GM21529 (cell line): ENCODE results near the gene RAB9A.

Source experiments
- ATAC-seq: cut with Tn5 transposase; IDR thresholded peaks from one replicate; pipeline ENCODE4 v1.9.1; 2021; ENCODE audit not compliant: unreplicated experiment

The RAB9A gene

DNA sequence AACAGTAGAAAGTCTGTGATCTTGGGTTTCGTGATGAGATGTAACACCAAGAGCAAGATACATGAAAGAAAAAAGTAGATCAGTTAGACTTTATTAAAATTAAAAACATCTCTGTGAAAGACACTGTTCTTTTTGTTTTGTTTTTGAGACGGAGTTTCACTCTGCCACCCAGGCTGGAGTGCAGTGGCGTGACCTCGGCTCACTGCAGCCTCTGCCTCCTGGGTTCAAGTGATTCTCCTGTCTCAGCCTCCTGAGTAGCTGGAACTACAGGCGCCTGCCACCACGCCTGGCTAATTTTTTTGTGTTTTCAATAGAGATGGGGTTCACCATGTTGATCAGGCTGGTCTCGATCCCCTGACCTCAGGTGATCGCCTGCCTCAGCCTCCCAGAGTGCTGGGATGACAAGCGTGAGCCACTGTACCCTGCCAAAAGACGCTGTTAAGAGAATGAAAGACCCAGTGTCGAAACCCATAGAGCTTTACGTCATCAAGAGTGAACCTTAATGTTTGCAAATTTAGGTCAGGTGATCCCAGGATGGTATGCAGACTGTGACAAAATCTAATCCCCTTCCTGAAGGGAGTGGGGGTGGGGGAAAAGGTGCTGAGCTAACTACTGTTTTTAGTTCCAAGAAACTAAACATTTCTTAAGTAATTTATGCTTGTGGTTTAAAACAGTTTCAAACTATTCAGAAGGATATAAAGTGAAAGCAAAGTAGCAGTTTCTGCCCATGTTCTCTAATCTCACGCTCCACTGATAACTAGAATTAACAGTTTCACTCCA lies 53.7 kb downstream of the RAB9A start:
- peak; percentile 92 for ATAC-seq

DNA sequence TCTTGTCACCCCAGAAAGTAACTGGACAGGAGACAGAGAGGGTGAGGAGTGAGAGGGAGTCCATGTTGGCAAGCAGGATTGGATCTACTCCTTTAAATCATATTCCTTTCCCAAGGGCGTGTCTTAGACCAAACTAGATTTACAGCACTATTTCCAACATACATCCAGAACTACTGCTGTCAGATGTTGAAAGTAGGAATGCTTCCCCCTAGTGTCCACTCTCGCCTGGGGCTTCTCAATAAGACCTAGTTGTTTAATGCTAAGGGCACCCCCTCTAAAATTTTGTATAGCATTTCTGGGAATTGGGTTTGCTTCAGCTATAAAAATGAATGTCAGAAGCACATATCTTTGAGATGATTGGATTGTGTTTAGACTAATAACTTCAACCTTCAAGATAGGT lies 58.9 kb downstream of the RAB9A start:
- no peak for ATAC-seq

DNA sequence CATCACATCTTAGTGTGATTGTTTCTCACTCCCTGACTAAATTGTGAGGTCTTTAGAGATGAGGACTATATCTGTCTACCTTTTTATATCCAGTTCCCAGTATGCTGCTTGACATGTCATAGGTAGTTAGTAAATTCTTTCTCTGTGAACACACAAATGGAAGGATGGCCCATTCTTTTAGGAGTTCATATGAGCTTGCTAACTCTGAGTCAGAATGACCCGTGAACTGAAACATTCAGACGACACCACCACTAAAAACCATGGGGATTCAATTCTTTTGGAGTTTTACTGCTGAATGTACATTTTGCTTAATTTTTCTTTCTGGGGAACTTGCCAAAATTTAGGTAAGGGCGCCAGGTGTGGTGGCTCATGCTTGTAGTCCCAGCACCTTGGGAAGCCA lies 59.6 kb downstream of the RAB9A start:
- ATAC-seq, result no peak

DNA sequence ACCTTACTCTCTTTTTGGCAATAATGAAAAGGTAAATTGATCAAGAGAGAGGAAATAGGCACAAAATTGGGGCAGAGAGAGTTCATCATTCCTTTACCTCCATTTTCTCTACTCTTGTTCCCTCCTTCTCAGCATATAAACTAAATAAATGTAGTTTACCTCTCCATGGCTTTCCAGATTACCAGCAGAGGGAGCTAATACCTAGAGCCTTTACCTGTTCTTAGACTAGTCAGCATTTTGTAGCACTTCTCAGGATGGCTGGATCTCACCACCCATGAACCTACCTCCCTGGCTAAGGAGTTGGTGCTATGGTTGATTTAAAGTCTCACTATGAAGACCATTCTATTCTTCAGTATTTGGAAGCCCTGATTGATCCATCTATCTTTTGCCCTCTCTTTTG lies 61.3 kb downstream of the RAB9A start:
- ATAC-seq, result no peak

DNA sequence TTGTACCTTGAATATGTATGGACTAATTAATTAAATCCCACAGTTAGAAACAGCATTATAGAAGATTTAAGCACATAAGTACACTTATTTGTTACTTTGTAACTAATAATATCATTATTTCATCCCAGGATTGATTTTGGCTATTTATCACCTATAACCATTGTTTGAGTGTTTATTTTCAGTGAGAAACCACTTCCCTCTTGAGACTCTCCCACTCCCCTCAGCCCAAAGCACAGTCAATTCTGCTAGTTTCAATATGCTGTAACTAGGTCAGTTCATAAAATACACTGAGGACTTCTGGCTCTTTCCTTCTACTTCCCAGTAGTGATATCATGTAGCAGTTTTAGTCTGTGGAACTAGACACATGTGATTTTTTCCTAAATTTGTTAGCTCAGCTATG lies 61.9 kb downstream of the RAB9A start:
- peak; percentile 60 for ATAC-seq

DNA sequence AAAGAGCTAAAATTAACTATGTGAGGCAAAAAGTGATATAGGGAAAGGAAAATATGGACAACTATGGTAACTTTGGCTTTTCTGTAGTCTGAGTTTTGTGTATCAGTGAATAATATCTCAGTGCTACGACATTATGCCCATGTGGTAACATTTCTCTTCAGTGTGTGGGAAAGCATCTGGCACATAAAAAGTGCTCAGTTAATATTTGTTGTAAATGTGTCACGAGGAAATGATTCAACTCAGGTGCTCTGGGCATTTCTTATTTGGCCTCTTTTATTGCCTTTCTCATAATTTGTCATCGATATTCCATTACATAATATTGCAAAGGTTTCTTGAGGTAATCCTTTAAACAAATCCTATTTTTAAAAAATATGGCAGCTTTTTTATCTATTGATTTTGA lies 63.2 kb downstream of the RAB9A start:
- no peak for ATAC-seq

DNA sequence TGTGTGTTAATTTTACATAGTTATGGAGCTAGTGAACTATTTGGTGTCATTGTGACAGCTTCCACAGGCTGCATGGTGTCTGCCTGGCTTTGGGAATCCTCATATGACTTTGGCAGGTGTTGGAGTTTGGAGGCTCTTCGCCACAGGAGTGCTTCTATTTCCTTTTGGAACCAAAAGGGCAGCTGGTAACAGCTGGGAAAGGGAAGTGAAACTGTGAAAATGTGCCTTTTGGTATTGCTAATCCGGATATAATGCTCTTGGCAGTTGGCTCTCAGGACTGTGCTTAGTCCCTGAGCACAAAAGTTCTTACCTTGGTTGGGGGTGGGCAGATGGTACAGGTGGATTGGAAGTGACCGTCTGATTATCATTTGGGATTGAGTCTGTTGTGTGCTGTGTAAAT lies 63.7 kb downstream of the RAB9A start:
- peak; percentile 77 for ATAC-seq

DNA sequence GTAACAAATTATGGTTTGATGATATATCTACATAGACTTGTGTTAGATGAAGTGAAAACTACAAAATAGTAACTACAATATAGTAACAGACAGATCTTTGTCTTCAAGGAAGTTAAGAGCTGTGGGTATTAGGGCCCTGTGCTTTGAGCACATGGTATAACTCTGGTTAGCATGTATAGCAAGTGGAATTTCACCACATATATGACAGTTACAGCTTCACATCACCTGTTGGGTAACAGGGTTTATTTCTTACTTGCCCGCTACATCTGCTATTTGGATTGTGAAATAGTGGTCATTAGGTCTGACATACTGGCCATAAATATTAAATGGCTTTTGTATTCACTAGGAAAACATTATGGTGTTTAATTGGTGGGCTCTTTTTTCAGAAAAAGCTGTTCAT lies 65.8 kb downstream of the RAB9A start:
- no peak for ATAC-seq

DNA sequence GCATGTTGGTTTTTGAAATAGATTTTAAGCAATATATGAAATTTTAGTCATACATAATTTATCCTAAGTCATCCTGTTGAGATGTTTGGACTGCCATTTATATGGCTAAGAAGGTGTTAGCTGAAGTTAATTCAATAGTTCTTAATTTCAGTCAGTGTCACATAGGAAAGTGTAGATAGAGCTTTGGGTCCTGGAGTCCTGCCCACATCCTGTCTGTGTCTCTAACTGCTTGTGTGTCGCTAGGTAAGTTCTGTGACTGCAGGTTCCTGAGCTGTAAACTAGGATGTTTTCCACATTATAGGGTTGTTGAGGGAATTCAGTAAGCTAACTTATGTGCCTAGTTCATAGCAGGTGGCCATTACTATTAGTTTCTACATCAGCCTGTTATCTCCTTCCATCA lies 66.3 kb downstream of the RAB9A start:
- no peak for ATAC-seq

DNA sequence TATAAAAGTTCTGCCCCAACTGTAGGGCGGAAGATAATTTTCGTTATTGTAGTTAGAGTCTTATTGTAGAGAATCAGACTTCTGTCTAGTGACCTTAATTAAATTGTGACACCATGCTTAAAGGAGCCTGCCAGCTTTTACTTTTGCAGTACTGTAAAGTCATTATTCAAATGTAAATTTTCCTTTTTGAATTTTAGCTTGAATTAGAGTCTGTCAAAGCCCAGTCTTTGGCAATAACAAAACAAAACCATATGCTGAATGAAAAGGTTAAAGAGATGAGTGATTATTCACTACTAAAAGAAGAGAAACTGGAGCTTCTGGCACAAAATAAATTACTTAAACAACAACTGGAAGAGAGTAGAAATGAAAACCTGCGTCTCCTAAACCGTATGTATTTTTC lies 67.5 kb downstream of the RAB9A start:
- no peak for ATAC-seq

DNA sequence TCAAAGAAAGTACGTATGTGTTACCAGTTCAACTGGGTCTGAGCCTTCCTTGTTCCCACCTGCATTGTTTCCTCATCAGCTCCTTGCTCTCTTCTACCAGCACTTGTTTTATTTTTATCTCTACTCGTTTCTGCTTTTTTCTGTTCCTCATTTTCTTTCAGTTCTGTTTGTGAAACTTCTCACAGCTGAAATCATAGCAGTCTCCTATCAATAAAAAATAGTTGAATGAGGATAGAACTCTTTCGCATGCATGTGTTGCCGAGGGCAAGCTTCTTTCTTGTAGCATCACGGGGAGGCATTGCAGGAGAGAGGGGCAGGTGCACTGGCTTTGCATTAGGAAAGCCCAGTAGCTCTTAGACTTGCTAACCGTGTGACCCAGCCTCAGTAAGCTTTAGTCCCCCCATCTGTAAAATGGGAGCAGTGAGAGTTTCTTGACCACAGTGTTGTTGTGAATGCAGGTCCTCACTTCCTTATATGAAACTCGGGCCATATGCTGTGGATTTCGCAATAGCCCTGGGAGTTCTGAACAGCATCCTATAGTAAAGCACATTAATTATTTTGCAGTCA lies 70.3 kb downstream of the RAB9A start:
- ATAC-seq, result peak; percentile 78
